Measurements from ENCODE around the gene NLRP10. TPM values are rescaled to one million over a fixed set of nuclear protein-coding genes. Genes with fewer than 3 reads are reported as not detected.
"Not testable (repeated sequence)": the region's sequence is repeated elsewhere in the genome, so short reads cannot be mapped to it uniquely, and the experiment has no call there.

The NLRP10 gene
- total and polyA plus RNA-seq, 2 donors from 2014 or later = not detected

- Histone ChIP-seq H3K27ac (ENCODE audit: low read depth in 2 of 2, low read length in 2 of 2) (no peak overlapping the region), H3K9ac (ENCODE audit: low read length in 3 of 3) (no peak overlapping the region), H3K27me3 (ENCODE audit: control insufficient read depth, insufficient read depth, low read length) (no peaks in the 10 kb centered on the region), H3K4me3 (ENCODE audit: low read length in 3 of 3) (no peak overlapping the region), H3K9me3 (ENCODE audit: control insufficient read depth in 2 of 3, insufficient read depth in 1 of 3, low read length in 3 of 3) (no peaks in the 10 kb centered on the region), H3K36me3 (ENCODE audit: control insufficient read depth in 2 of 3, insufficient read depth in 3 of 3, low read length in 3 of 3) (peaks cover 7 to 29% (median 24%) of the 10 kb centered on the region in 3 donors), H3K4me1 (ENCODE audit: control insufficient read depth in 2 of 3, insufficient read depth in 2 of 3, low read depth in 1 of 3, low read length in 3 of 3) (no peaks in the 10 kb centered on the region)
- DNase-seq (no peak), FAIRE-seq (no peak)
- TF ChIP-seq CTCF (IDR thresholded peaks at IDR 0.05; ENCODE audit: borderline replicate concordance, extremely low read depth, insufficient read depth) = no peak
- intact Hi-C loops (cut with DNase I) = no loop called here
Observed at GRCh38 chr11:8000390-8000789, 35.1 kb upstream of the NLRP10 start.

GRCh38 chr11:7999795-8000194 lies 34.5 kb upstream of the NLRP10 start:
- FAIRE-seq = no peak
- DNase-seq = no peak
- H3K27ac ChIP-seq (ENCODE audit: low read depth in 2 of 2, low read length in 2 of 2) = no peak overlapping the region
- peaks cover 13 to 35% (median 30%) of the 10 kb centered on the region in 3 donors for H3K36me3 ChIP-seq (ENCODE audit: control insufficient read depth in 2 of 3, insufficient read depth in 3 of 3, low read length in 3 of 3)
- intact Hi-C loops (cut with DNase I) = no loop called here
- H3K27me3 ChIP-seq (ENCODE audit: control insufficient read depth, insufficient read depth, low read length) = no peaks in the 10 kb centered on the region
- no peak for TF ChIP-seq CTCF (IDR thresholded peaks at IDR 0.05; ENCODE audit: borderline replicate concordance, extremely low read depth, insufficient read depth)
- H3K9ac ChIP-seq (ENCODE audit: low read length in 3 of 3) = no peak overlapping the region
- H3K4me1 ChIP-seq (ENCODE audit: control insufficient read depth in 2 of 3, insufficient read depth in 2 of 3, low read depth in 1 of 3, low read length in 3 of 3) = no peaks in the 10 kb centered on the region
- H3K4me3 ChIP-seq (ENCODE audit: low read length in 3 of 3) = no peak overlapping the region
- H3K9me3 ChIP-seq (ENCODE audit: control insufficient read depth in 2 of 3, insufficient read depth in 1 of 3, low read length in 3 of 3) = no peaks in the 10 kb centered on the region

- FAIRE-seq = no peak
- intact Hi-C loops (cut with DNase I) = no loop called here
- no peaks in the 10 kb centered on the region for H3K27me3 ChIP-seq (ENCODE audit: control insufficient read depth, insufficient read depth, low read length)
- TF ChIP-seq CTCF (IDR thresholded peaks at IDR 0.05; ENCODE audit: borderline replicate concordance, extremely low read depth, insufficient read depth) = no peak
- no peak overlapping the region for H3K27ac ChIP-seq (ENCODE audit: low read depth in 2 of 2, low read length in 2 of 2)
- H3K4me1 ChIP-seq (ENCODE audit: control insufficient read depth in 2 of 3, insufficient read depth in 2 of 3, low read depth in 1 of 3, low read length in 3 of 3) = no peaks in the 10 kb centered on the region
- no peak for DNase-seq
- no peak overlapping the region for H3K4me3 ChIP-seq (ENCODE audit: low read length in 3 of 3)
- H3K9me3 ChIP-seq (ENCODE audit: control insufficient read depth in 2 of 3, insufficient read depth in 1 of 3, low read length in 3 of 3) = no peaks in the 10 kb centered on the region
- H3K9ac ChIP-seq (ENCODE audit: low read length in 3 of 3) = no peak overlapping the region
- peaks cover 31 to 64% (median 56%) of the 10 kb centered on the region in 3 donors for H3K36me3 ChIP-seq (ENCODE audit: control insufficient read depth in 2 of 3, insufficient read depth in 3 of 3, low read length in 3 of 3)
Observed at GRCh38 chr11:7994581-7995278, 29.5 kb upstream of the NLRP10 start.

GRCh38 chr11:7987560-7987883 lies 22.3 kb upstream of the NLRP10 start:
- Histone ChIP-seq H3K4me1 (ENCODE audit: control insufficient read depth in 2 of 3, insufficient read depth in 2 of 3, low read depth in 1 of 3, low read length in 3 of 3) (peaks cover 2 to 16% (median 15%) of the 10 kb centered on the region in 3 donors), H3K27ac (ENCODE audit: low read depth in 2 of 2, low read length in 2 of 2) (peak overlapping the region in 1 of 2 donors; percentile 48), H3K4me3 (ENCODE audit: low read length in 3 of 3) (peak overlapping the region; percentile 82 to 99 (median 98)), H3K9ac (ENCODE audit: low read length in 3 of 3) (peak overlapping the region; percentile 44 to 84 (median 74))
- H3K9me3 ChIP-seq (ENCODE audit: control insufficient read depth in 2 of 3, insufficient read depth in 1 of 3, low read length in 3 of 3); DNase-seq; H3K36me3 ChIP-seq (ENCODE audit: control insufficient read depth in 2 of 3, insufficient read depth in 3 of 3, low read length in 3 of 3); H3K27me3 ChIP-seq (ENCODE audit: control insufficient read depth, insufficient read depth, low read length); FAIRE-seq: not testable (repeated sequence)
- intact Hi-C loops (cut with DNase I) = loop anchor here (10.0 kb wide), 1 partner anchor 93 kb away; no protein-coding TSS in a partner anchor
